Cardiac fibroblast (primary cell): ENCODE measurements around the gene KIRREL3.

ENCODE experiments used
- DNase-seq, 2 donors: peaks; one replicate each; pipeline versions ENCODE4 v3.0.0 to v3.0.0-alpha.2; 2010; ENCODE audit warnings: low read depth in 2 of 2
- H3K4me3 ChIP-seq, 2 donors: replicated peaks in 1 of 2; 1 replicate in 1 of 2; 2 replicates in 1 of 2; pipeline ENCODE4 v1.5.1; 2011; ENCODE audit warnings: low read depth in 2 of 2, low read length in 2 of 2, mild to moderate bottlenecking in 2 of 2, moderate library complexity in 1 of 2
- CTCF ChIP-seq: IDR thresholded peaks from one replicate; pipeline ENCODE4 v1.5.1; 2011; ENCODE audit warnings: low read depth, mild to moderate bottlenecking, low read length, inconsistent platforms

Gene KIRREL3

GRCh38 chr11:126522152-126522551, 478.4 kb downstream of the KIRREL3 start:
- H3K4me3 ChIP-seq: no peak overlapping the region
- DNase-seq: no peak
- TF ChIP-seq CTCF: no peak

GRCh38 chr11:126521196-126521595, 479.4 kb downstream of the KIRREL3 start:
- H3K4me3 ChIP-seq: no peak overlapping the region
- TF ChIP-seq CTCF: no peak
- DNase-seq: no peak

GRCh38 chr11:126519764-126520734, 480.5 kb downstream of the KIRREL3 start:
- no peak for TF ChIP-seq CTCF
- DNase-seq: no peak
- H3K4me3 ChIP-seq: no peak overlapping the region

GRCh38 chr11:126518972-126519690, 481.4 kb downstream of the KIRREL3 start:
- TF ChIP-seq CTCF: no peak
- H3K4me3 ChIP-seq: no peak overlapping the region
- DNase-seq: no peak

- H3K4me3 ChIP-seq: no peak overlapping the region
- TF ChIP-seq CTCF: no peak
- DNase-seq: no peak
These were observed 482.2 kb downstream of the KIRREL3 start for GRCh38 chr11:126518071-126518971.

- no peak for DNase-seq
- no peak for TF ChIP-seq CTCF
These were observed 485.1 kb downstream of the KIRREL3 start for GRCh38 chr11:126515501-126515900.

More at GRCh38 chr11:126515501-126515900, 485.1 kb downstream of the KIRREL3 start:
- H3K4me3 ChIP-seq: no peak overlapping the region
